ENCODE results near the gene NUSAP1. TPM values are rescaled to one million over a fixed set of nuclear protein-coding genes. Genes with fewer than 3 reads are reported as not detected.
A peak's percentile ranks its signal among the peaks of the same experiment; 100 is the strongest.

Gene NUSAP1
- total RNA-seq, 1 experiment from 2014 or later, result 88.0 TPM

DNA sequence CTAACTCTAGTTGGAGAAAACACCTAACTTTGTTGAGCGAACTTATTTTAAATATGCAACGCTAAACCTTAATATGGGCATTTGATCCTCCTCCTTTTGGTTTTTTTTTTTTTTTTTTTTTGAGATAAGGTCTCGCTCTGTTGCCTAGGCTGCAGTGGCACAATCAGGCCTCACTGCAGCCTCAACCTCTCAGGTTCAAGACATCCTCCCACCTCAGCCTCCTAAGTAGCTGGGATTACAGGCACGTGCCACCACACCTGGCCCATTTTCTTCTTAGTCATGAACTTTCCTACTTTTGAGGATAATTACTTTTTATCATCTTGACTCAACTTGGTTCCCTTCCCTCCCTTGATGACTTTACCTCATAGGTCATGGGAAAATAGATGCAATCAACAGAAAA lies 3.9 kb downstream of the NUSAP1 start:
- DNase-seq, result no peak
- no TSS peak for BruUV-seq (replicated peaks)
- CTCF ChIA-PET, result interaction anchor here (0.7 kb wide), 1 partner anchor 101 kb away, joined by 5 read pairs; no protein-coding TSS in a partner anchor
- peaks cover 45% of the 10 kb centered on the region for H3K36me3 Mint-ChIP-seq (ENCODE audit: insufficient read depth, unreplicated experiment)
- peaks cover 20% of the 10 kb centered on the region for H3K4me1 Mint-ChIP-seq (ENCODE audit: low read depth, unreplicated experiment)
- no peak overlapping the region for H3K4me3 Mint-ChIP-seq (ENCODE audit: low read depth, unreplicated experiment)
- H3K27ac Mint-ChIP-seq (ENCODE audit: unreplicated experiment), result no peak overlapping the region
- no peaks in the 10 kb centered on the region for H3K27me3 Mint-ChIP-seq (ENCODE audit: unreplicated experiment)
- intact Hi-C loops (cut with micrococcal nuclease; ENCODE audit: unreplicated experiment), result loop anchor here (10.0 kb wide), 1 partner anchor 82 kb away; no protein-coding TSS in a partner anchor
- no peak for TF ChIP-seq CTCF (IDR thresholded peaks at IDR 0.05; ENCODE audit: unreplicated experiment)
- no peaks in the 10 kb centered on the region for H3K9me3 Mint-ChIP-seq (ENCODE audit: low read depth, unreplicated experiment)

GRCh38 chr15:41337047-41337446 lies 4.4 kb downstream of the NUSAP1 start:
- Mint-ChIP-seq H3K4me3 (ENCODE audit: low read depth, unreplicated experiment) (no peak overlapping the region), H3K9me3 (ENCODE audit: low read depth, unreplicated experiment) (no peaks in the 10 kb centered on the region), H3K27me3 (ENCODE audit: unreplicated experiment) (no peaks in the 10 kb centered on the region), H3K4me1 (ENCODE audit: low read depth, unreplicated experiment) (peaks cover 20% of the 10 kb centered on the region), H3K27ac (ENCODE audit: unreplicated experiment) (peak overlapping the region; percentile 19), H3K36me3 (ENCODE audit: insufficient read depth, unreplicated experiment) (peaks cover 40% of the 10 kb centered on the region)
- BruUV-seq (replicated peaks), result no TSS peak
- CTCF ChIA-PET, result interaction anchor here (0.7 kb wide), 1 partner anchor 101 kb away, joined by 5 read pairs; no protein-coding TSS in a partner anchor
- no peak for DNase-seq
- no peak for TF ChIP-seq CTCF (IDR thresholded peaks at IDR 0.05; ENCODE audit: unreplicated experiment)
- intact Hi-C loops (cut with micrococcal nuclease; ENCODE audit: unreplicated experiment), result loop anchor here (10.0 kb wide), 1 partner anchor 82 kb away; no protein-coding TSS in a partner anchor

DNA sequence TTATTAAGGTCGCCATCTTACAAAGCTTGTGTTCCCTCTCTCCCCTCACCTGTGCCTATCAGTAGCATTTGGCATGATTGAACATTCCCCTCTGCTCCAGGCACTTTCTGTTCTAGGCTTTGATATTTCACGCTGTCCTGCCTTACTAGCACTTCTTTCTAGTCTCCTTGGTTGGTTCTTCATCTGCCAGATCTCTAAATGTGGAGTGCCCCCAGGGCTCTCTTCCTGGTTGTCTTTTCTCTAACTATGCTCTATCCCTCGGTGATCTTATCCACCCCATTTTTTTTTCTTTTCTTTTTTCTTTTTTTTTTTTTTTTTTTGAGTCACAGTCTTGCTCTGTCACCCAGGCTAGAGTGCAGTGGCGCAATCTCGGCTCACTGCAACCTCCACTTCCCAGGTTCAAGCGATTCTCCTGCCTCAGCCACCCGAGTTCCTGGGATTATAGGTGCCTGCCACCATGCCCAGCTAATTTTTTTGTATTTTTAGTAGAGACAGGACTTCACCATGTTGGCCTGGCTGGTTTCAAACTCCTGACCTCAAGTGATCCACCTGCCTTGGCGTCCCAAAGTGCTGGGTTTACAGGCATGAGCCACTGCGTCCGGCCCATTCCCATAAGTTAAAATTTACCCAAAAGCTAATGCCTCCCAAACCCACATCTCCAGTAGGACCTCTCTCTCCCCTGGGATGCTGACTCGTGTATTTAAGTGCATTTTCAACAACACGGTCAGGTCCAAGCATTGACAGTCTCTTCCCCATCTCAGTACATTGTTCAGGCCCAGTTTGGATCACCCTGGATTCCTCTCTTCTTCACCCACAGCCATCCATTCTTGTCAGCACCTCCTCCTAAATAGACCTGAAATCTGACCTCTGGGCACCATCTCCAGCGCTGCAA lies 5.2 kb downstream of the NUSAP1 start:
- Mint-ChIP-seq H3K9me3 (ENCODE audit: low read depth, unreplicated experiment) (no peaks in the 10 kb centered on the region), H3K4me1 (ENCODE audit: low read depth, unreplicated experiment) (peaks cover 20% of the 10 kb centered on the region), H3K36me3 (ENCODE audit: insufficient read depth, unreplicated experiment) (peaks cover 32% of the 10 kb centered on the region), H3K4me3 (ENCODE audit: low read depth, unreplicated experiment) (no peak overlapping the region), H3K27me3 (ENCODE audit: unreplicated experiment) (no peaks in the 10 kb centered on the region), H3K27ac (ENCODE audit: unreplicated experiment) (peak overlapping the region; percentile 19)
- DNase-seq, result no peak
- BruUV-seq (replicated peaks), result no TSS peak
- CTCF ChIA-PET, result no interaction called here
- TF ChIP-seq CTCF (IDR thresholded peaks at IDR 0.05; ENCODE audit: unreplicated experiment), result no peak
- intact Hi-C loops (cut with micrococcal nuclease; ENCODE audit: unreplicated experiment), result loop anchor here (10.0 kb wide), 1 partner anchor 83 kb away; no protein-coding TSS in a partner anchor

GRCh38 chr15:41340189-41340695 lies 7.6 kb downstream of the NUSAP1 start:
- BruUV-seq (replicated peaks), result no TSS peak
- DNase-seq, result no peak
- CTCF ChIA-PET, result no interaction called here
- Mint-ChIP-seq H3K4me3 (ENCODE audit: low read depth, unreplicated experiment) (no peak overlapping the region), H3K27me3 (ENCODE audit: unreplicated experiment) (no peaks in the 10 kb centered on the region), H3K36me3 (ENCODE audit: insufficient read depth, unreplicated experiment) (peaks cover 15% of the 10 kb centered on the region), H3K27ac (ENCODE audit: unreplicated experiment) (no peak overlapping the region), H3K9me3 (ENCODE audit: low read depth, unreplicated experiment) (no peaks in the 10 kb centered on the region), H3K4me1 (ENCODE audit: low read depth, unreplicated experiment) (peaks cover 20% of the 10 kb centered on the region)
- intact Hi-C loops (cut with micrococcal nuclease; ENCODE audit: unreplicated experiment), result no loop called here
- no peak for TF ChIP-seq CTCF (IDR thresholded peaks at IDR 0.05; ENCODE audit: unreplicated experiment)

Measured in Calu3 (cell line).